ENCODE results near the gene MDM4.

GRCh38 chr1:204577794-204578478 lies 61.7 kb downstream of the MDM4 start:
- TF ChIP-seq POLR2AphosphoS5 (IDR thresholded peaks at IDR 0.05; ENCODE audit: low read depth, low read length) = no peak
- no peak for TF ChIP-seq TAF1 (IDR thresholded peaks at IDR 0.05; ENCODE audit: borderline replicate concordance, insufficient read depth, low read length)
- no peak for TF ChIP-seq SIN3A (IDR thresholded peaks at IDR 0.05; ENCODE audit: borderline replicate concordance, insufficient read depth, low read length)
